GF-D8 (cell line): ENCODE results near the gene MIEF1.

Source experiments
- DNase-seq: peaks from one replicate; lab custom pipeline; 2025; lab: John Stamatoyannopoulos, UW

MIEF1 gene

GRCh38 chr22:39470451-39471291 lies 31.4 kb upstream of the MIEF1 start:
- DNase-seq, result no peak

- DNase-seq, result peak; percentile 20
These were observed 30.5 kb upstream of the MIEF1 start for GRCh38 chr22:39471381-39472141.

- DNase-seq, result no peak
These were observed 29.2 kb upstream of the MIEF1 start for GRCh38 chr22:39472570-39473556.

- DNase-seq, result no peak
These were observed 28.2 kb upstream of the MIEF1 start for GRCh38 chr22:39473851-39474250.

GRCh38 chr22:39474351-39475111 lies 27.6 kb upstream of the MIEF1 start:
- DNase-seq, result no peak

- no peak for DNase-seq
These were observed 26.8 kb upstream of the MIEF1 start for GRCh38 chr22:39475337-39475736.

- DNase-seq, result no peak
These were observed 26.2 kb upstream of the MIEF1 start for GRCh38 chr22:39475902-39476301.

GRCh38 chr22:39476664-39477063 lies 25.4 kb upstream of the MIEF1 start:
- no peak for DNase-seq

- no peak for DNase-seq
These were observed 24.5 kb upstream of the MIEF1 start for GRCh38 chr22:39477542-39477941.

GRCh38 chr22:39478441-39478850 lies 23.6 kb upstream of the MIEF1 start:
- no peak for DNase-seq

GRCh38 chr22:39479254-39479653 lies 22.8 kb upstream of the MIEF1 start:
- DNase-seq, result no peak

- DNase-seq, result no peak
These were observed 21.5 kb upstream of the MIEF1 start for GRCh38 chr22:39480557-39480956.

GRCh38 chr22:39481054-39481453 lies 21.0 kb upstream of the MIEF1 start:
- DNase-seq, result no peak

- DNase-seq, result no peak
These were observed 20.5 kb upstream of the MIEF1 start for GRCh38 chr22:39481595-39481994.

- DNase-seq, result no peak
These were observed 19.3 kb upstream of the MIEF1 start for GRCh38 chr22:39482768-39483167.

GRCh38 chr22:39486951-39487825 lies 14.9 kb upstream of the MIEF1 start:
- no peak for DNase-seq

- DNase-seq, result no peak
These were observed 14.1 kb upstream of the MIEF1 start for GRCh38 chr22:39487826-39488520.

GRCh38 chr22:39488563-39489083 lies 13.5 kb upstream of the MIEF1 start:
- DNase-seq, result no peak
